HG02642 (cell line): Measurements from ENCODE around the gene PRKAR1B.
"Not testable (repeated sequence)": the region's sequence is repeated elsewhere in the genome, so short reads cannot be mapped to it uniquely, and the experiment has no call there.

Experiments used
- ATAC-seq: cut with Tn5 transposase; IDR thresholded peaks from one replicate; pipeline ENCODE4 v1.9.1; 2021; ENCODE audit warnings: mild to moderate bottlenecking; ENCODE audit not compliant: unreplicated experiment, poor library complexity

The PRKAR1B gene

GRCh38 chr7:673681-674453 is 53.2 kb downstream of the PRKAR1B start:
- ATAC-seq: no peak

- no peak for ATAC-seq
Observed at GRCh38 chr7:672891-673290, 54.2 kb downstream of the PRKAR1B start.

GRCh38 chr7:671415-672042 is 55.6 kb downstream of the PRKAR1B start:
- no peak for ATAC-seq

GRCh38 chr7:670501-671390 is 56.3 kb downstream of the PRKAR1B start:
- no peak for ATAC-seq

GRCh38 chr7:668958-669357 is 58.1 kb downstream of the PRKAR1B start:
- ATAC-seq: no peak

GRCh38 chr7:668139-668931 is 58.7 kb downstream of the PRKAR1B start:
- ATAC-seq: no peak

GRCh38 chr7:666454-667292 is 60.4 kb downstream of the PRKAR1B start:
- no peak for ATAC-seq

GRCh38 chr7:665736-666453 is 61.2 kb downstream of the PRKAR1B start:
- no peak for ATAC-seq

GRCh38 chr7:664997-665735 is 61.9 kb downstream of the PRKAR1B start:
- no peak for ATAC-seq

GRCh38 chr7:664402-664775 is 62.7 kb downstream of the PRKAR1B start:
- no peak for ATAC-seq

- ATAC-seq: no peak
Observed at GRCh38 chr7:662576-662975, 64.5 kb downstream of the PRKAR1B start.

- no peak for ATAC-seq
Observed at GRCh38 chr7:659996-660395, 67.1 kb downstream of the PRKAR1B start.

- no peak for ATAC-seq
Observed at GRCh38 chr7:659306-659847, 67.7 kb downstream of the PRKAR1B start.

- no peak for ATAC-seq
Observed at GRCh38 chr7:657565-658119, 69.4 kb downstream of the PRKAR1B start.

- ATAC-seq: not testable (repeated sequence)
Observed at GRCh38 chr7:657010-657409, 70.1 kb downstream of the PRKAR1B start.

- ATAC-seq: no peak
Observed at GRCh38 chr7:655758-656157, 71.3 kb downstream of the PRKAR1B start.
